HG03196 (cell line): ENCODE results near the gene TBATA.

Experiments
- ATAC-seq: cut with Tn5 transposase; IDR thresholded peaks from one replicate; pipeline ENCODE4 v1.9.1; 2021; ENCODE audit not compliant: unreplicated experiment

TBATA gene

GRCh38 chr10:70809011-70809611 lies 23.9 kb upstream of the TBATA start:
- ATAC-seq, result no peak

GRCh38 chr10:70807556-70807955 lies 22.4 kb upstream of the TBATA start:
- ATAC-seq, result no peak

GRCh38 chr10:70806841-70807240 lies 21.7 kb upstream of the TBATA start:
- no peak for ATAC-seq

GRCh38 chr10:70805619-70806215 lies 20.5 kb upstream of the TBATA start:
- ATAC-seq, result no peak

GRCh38 chr10:70804421-70804808 lies 19.2 kb upstream of the TBATA start:
- no peak for ATAC-seq

GRCh38 chr10:70803775-70804420 lies 18.7 kb upstream of the TBATA start:
- no peak for ATAC-seq

GRCh38 chr10:70801854-70802253 lies 16.7 kb upstream of the TBATA start:
- no peak for ATAC-seq

- no peak for ATAC-seq
These were observed 13.9 kb upstream of the TBATA start for GRCh38 chr10:70799124-70799523.

- ATAC-seq, result no peak
These were observed 12.7 kb upstream of the TBATA start for GRCh38 chr10:70797840-70798239.

- no peak for ATAC-seq
These were observed 10.4 kb upstream of the TBATA start for GRCh38 chr10:70795613-70796012.

GRCh38 chr10:70791386-70792039 lies 6.3 kb upstream of the TBATA start:
- ATAC-seq, result no peak

GRCh38 chr10:70786799-70787415 lies 1.7 kb upstream of the TBATA start:
- ATAC-seq, result no peak

- no peak for ATAC-seq
These were observed 706 bp downstream of the TBATA start for GRCh38 chr10:70784471-70784870.

GRCh38 chr10:70784016-70784415 lies 1.2 kb downstream of the TBATA start:
- no peak for ATAC-seq

- no peak for ATAC-seq
These were observed 2.2 kb downstream of the TBATA start for GRCh38 chr10:70782746-70783680.

- no peak for ATAC-seq
These were observed 3.0 kb downstream of the TBATA start for GRCh38 chr10:70782086-70782745.

- ATAC-seq, result no peak
These were observed 3.6 kb downstream of the TBATA start for GRCh38 chr10:70781461-70782051.

- ATAC-seq, result no peak
These were observed 4.4 kb downstream of the TBATA start for GRCh38 chr10:70780772-70781171.

- ATAC-seq, result no peak
These were observed 4.8 kb downstream of the TBATA start for GRCh38 chr10:70780370-70780760.
